ENCODE data around the gene RNF34. TPM values are rescaled to one million over a fixed set of nuclear protein-coding genes. Genes with fewer than 3 reads are reported as not detected.

Gene RNF34
- total and polyA plus RNA-seq, 2 of the 8 experiments (the other 6 are each of a cell fraction or from before 2014, with no cell fraction given): 37.9 to 57.6 TPM

- TF ChIP-seq RNF2 (IDR thresholded peaks at IDR 0.05; ENCODE audit: borderline replicate concordance, low read depth, low read length, missing control alignments, poor library complexity, severe bottlenecking) (no peak), JUN (IDR thresholded peaks at IDR 0.05; ENCODE audit: low read depth, low read length) (no peak), CTCF (IDR thresholded peaks at IDR 0.05; ENCODE audit: control extremely low read depth in 1 of 3, insufficient read depth in 1 of 3, low read depth in 1 of 3, low read length in 3 of 3) (no peak), SP2 (IDR thresholded peaks at IDR 0.05; ENCODE audit: low read length) (no peak), RBBP5 (IDR thresholded peaks at IDR 0.05; ENCODE audit: borderline replicate concordance, low read depth, low read length) (no peak), KDM1A (IDR thresholded peaks at IDR 0.05; ENCODE audit: borderline replicate concordance, low read length) (no peak), GABPA (IDR thresholded peaks at IDR 0.05; ENCODE audit: borderline replicate concordance, insufficient read depth, low read length) (no peak)
Measured at GRCh38 chr12:121444842-121445202, 44.9 kb downstream of the RNF34 start (continued).
